Memory B cell (primary cell): Measurements from ENCODE around the gene SLC25A5.
A peak's percentile ranks its signal among the peaks of the same experiment; 100 is the strongest.
"Not testable (repeated sequence)": the region's sequence is repeated elsewhere in the genome, so short reads cannot be mapped to it uniquely, and the experiment has no call there.

Source experiments
- ATAC-seq: fragments of 150-1000 bp; cut with Tn5 transposase; 2 replicates; pipeline ENCODE4 v1.10.0; 2021; ENCODE audit warnings: low read depth, mild to moderate bottlenecking, moderate library complexity
- DNase-seq, 2 donors: peaks; one replicate each; pipeline ENCODE4 v3.0.0; 2022; ENCODE audit warnings: low spot score in 2 of 2
- H3K27ac Mint-ChIP-seq: one replicate; pipeline ENCODE4 v1.8.0; 2022; ENCODE audit warnings: mild to moderate bottlenecking, moderate library complexity, mixed read lengths
- H3K27me3 Mint-ChIP-seq: one replicate; pipeline ENCODE4 v1.8.0; 2022; ENCODE audit warnings: mixed read lengths
- H3K36me3 Mint-ChIP-seq: one replicate; pipeline ENCODE4 v1.8.0; 2022; ENCODE audit warnings: mild to moderate bottlenecking, mixed read lengths
- H3K4me1 Mint-ChIP-seq: one replicate; pipeline ENCODE4 v1.8.0; 2022; ENCODE audit warnings: mixed read lengths
- H3K4me3 Mint-ChIP-seq: one replicate; pipeline ENCODE4 v1.8.0; 2022; ENCODE audit warnings: mild to moderate bottlenecking, moderate library complexity, mixed read lengths
- H3K9me3 Mint-ChIP-seq: one replicate; pipeline ENCODE4 v1.8.0; 2022; ENCODE audit warnings: mixed read lengths

SLC25A5 gene

DNA sequence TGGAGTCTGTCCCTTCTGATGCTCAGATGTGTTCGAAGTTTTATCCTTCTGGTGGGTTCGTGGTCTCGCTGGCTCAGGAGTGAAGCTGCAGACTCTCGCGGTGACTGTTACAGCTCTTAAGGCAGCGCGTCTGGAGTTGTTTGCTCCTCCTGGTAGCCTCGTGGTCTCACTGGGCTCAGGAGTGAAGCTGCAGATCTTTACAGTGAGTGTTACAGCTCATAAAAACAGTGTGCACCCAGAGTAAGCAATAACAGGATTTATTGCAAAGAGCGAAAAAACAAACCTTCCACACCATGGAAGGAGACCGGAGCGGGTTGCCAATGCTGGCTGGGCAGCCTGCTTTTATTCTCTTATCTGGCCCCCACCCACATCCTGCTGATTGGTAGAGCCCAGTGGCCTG lies 18.5 kb downstream of the SLC25A5 start:
- Mint-ChIP-seq H3K27ac (no peak overlapping the region), H3K9me3 (no peaks in the 10 kb centered on the region)

DNA sequence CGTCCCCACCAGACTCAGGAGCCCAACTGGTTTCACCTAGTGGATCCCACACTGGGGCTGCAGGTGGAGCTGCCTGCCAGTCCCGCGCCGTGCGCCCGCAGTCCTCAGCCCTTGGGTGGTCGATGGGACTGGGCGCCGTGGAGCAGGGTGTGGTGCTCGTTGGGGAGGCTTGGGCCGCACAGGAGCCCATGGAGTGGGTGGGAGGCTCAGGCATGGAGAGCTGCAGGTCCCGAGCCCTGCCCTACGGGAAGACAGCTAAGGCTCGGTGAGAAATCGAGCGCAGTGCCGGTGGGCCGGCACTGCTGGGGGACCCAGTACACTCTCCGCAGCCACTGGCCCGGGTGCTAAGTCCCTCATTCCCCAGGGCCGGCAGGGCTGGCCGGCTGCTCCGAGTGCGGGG lies 19.5 kb downstream of the SLC25A5 start:
- not testable (repeated sequence) for H3K4me3 Mint-ChIP-seq, H3K4me1 Mint-ChIP-seq, H3K27ac Mint-ChIP-seq, H3K27me3 Mint-ChIP-seq, H3K36me3 Mint-ChIP-seq, H3K9me3 Mint-ChIP-seq, DNase-seq, ATAC-seq

More for the DNA sequence above, 18.5 kb downstream of the SLC25A5 start:
- H3K4me3 Mint-ChIP-seq = no peak overlapping the region
- no peak for DNase-seq
- no peaks in the 10 kb centered on the region for H3K27me3 Mint-ChIP-seq
- ATAC-seq = no peak
- H3K36me3 Mint-ChIP-seq = no peaks in the 10 kb centered on the region
- peaks cover 4% of the 10 kb centered on the region for H3K4me1 Mint-ChIP-seq

DNA sequence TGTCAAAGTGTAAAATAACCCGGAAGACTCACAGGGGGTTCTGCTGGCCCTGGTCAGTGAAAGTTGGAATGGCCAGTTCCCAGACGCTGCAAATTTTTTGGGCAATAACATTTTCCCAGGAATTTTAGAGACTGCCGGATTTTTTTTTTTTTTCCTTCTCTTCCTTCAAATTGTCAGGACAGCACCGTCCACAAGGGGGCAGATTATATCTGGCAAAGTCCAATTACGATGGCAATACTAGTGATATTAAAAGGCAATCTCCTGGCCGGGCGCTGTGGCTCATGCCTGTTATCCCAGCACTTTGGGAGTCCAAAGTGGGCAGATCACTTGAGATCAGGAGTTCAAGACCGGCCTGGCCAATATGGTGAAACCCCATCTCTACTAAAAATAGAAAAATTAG lies 20.5 kb downstream of the SLC25A5 start:
- Mint-ChIP-seq H3K4me1 (no peaks in the 10 kb centered on the region), H3K27ac (no peak overlapping the region), H3K9me3 (no peaks in the 10 kb centered on the region), H3K27me3 (no peaks in the 10 kb centered on the region), H3K4me3 (no peak overlapping the region), H3K36me3 (no peaks in the 10 kb centered on the region)
- DNase-seq (peak; percentile 18 to 34), ATAC-seq (no peak)

DNA sequence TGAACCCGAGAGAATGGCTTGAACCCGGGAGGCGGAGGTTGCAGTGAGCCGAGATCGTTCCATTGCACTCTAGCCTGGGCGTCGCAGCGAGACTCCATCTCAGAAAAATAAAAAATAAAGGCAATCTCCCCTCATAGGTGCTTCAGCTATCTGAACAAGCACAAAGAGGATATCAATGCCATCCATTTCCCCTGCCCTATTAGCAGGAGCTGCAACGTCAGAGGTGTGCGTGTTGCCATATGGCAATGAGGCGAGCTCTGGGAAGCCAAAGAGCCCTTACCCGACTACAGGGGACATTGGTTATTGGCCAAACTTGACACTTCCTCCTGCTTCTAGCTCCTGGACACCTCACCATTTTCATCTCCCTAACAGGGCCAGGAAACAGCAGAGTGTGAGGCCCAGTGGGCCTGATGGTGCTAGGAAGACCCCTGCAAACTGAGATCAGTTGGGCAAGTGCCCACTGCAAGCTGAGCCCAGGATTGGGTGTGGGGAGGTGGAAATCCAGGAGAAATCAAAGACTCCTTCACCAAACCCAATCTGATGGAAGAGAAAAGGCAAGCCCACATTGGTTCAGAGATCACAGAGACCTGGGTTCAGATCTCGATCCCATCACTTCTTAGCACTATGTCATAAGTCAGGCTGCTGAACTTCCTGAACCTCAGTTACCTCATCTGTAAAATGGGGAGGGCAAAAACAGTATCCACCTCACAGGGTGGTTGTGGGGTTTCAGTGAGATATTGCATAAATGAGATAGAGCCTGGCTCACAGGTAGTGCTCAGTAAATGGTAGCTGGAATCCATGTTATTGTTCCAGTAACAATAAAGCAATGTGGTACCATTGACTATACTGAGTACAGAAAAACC lies 21.2 kb downstream of the SLC25A5 start:
- H3K27ac Mint-ChIP-seq = no peak overlapping the region
- DNase-seq = no peak
- H3K4me3 Mint-ChIP-seq = no peak overlapping the region
- no peaks in the 10 kb centered on the region for H3K4me1 Mint-ChIP-seq
- no peak for ATAC-seq
- no peaks in the 10 kb centered on the region for H3K9me3 Mint-ChIP-seq
- no peaks in the 10 kb centered on the region for H3K27me3 Mint-ChIP-seq
- H3K36me3 Mint-ChIP-seq = no peaks in the 10 kb centered on the region

DNA sequence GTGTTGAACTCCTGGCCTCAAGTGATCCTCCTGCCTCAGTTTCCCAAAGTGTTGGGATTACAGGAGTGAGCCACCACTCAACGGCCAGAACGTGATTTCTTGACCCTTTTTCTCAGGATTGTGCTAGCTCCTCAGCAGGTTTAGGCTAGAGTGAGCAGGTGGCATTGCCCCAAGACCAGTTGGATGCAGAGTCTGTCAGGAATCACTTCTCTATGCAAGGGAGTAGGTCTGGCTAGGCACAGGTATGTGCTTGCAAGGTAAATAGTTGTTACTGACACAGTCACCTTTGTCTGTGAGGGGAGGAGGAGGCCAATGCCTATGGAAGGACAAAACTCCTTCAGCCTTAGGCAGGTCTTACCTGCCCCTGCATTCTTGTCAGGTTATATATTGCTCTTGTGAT lies 24.2 kb downstream of the SLC25A5 start:
- H3K27ac Mint-ChIP-seq = no peak overlapping the region
- H3K36me3 Mint-ChIP-seq = no peaks in the 10 kb centered on the region
- no peak for ATAC-seq
- no peaks in the 10 kb centered on the region for H3K27me3 Mint-ChIP-seq
- H3K9me3 Mint-ChIP-seq = no peaks in the 10 kb centered on the region
- no peak overlapping the region for H3K4me3 Mint-ChIP-seq
- H3K4me1 Mint-ChIP-seq = peaks cover 12% of the 10 kb centered on the region
- no peak for DNase-seq

DNA sequence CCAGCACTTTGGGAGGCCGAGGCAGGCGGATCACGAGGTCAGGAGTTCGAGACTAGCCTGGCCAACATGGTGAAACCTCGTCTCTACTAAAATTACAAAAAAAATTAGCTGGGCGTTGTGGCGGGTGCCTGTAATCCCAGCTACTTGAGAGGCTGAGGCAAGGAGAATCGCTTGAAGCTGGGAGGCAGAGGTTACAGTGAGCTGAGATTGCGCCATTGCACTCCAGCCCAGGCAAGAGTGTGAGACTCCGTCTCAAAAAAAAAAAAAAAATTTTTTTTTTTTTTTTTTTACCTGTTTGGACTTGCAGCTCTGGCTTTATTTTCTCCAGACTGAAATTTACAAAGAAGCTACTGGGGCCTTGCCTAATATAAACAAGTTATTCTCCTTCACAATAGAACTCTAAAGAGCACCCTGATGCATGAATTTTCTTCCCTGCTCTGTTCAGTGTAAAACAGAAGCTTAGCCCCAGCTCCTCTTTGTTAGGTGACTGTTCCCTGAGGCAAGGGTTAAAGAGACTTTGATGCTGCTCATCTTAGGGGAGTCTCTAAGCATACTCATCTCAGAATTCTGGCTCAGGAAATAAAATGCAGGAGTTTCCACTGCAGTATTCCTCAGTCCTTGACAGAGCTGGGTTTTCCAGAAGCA lies 25.7 kb downstream of the SLC25A5 start:
- H3K27ac Mint-ChIP-seq, H3K36me3 Mint-ChIP-seq, ATAC-seq, H3K4me3 Mint-ChIP-seq, H3K9me3 Mint-ChIP-seq, DNase-seq, H3K27me3 Mint-ChIP-seq: not testable (repeated sequence)
- peaks cover 12% of the 10 kb centered on the region for H3K4me1 Mint-ChIP-seq

DNA sequence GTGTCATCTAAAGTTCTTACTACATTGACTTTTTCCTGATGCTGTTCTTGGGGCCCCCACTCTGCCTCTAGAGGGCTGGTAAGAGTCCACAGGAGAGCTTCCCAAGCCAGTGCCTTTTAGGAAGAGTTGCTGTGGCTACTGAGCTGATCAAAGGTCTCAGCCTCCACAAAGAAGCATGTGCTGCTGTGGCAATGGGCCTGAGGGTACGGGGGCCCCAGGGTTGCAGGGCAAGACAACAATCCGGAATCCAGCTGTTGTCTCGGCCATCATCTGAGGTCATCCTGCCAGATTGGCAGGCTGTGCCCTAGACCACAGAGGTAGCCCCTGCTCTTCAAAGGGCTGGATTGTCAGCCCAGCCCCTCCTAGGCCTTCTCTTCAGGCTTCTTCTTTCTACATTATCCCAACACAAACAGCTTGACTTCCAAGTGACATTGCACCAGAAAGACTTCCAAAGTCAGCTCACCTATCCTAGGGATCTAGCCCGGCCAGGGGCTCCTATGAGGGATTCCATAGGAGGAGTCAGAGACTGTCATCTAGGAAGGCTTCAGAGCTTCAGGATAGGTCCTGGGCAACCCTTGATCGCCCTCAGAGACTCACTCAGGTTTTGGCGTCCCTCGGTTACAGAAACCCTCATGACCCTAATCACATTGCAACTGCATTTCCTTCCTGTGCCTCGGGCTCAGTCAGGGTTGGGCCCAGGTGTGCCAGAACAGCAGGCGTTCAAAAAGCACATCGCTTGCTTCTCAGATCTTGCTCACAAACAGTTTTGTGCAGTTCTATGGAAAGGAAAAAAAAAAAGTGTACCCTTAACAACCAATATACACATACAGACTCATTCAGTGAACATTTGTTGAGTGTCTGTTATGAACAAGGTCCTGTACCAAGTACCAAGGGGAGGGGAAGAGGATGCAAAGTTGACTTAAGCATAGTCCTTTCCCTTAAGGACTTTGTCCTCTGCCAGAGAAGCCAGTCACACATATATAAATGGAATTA lies 27.8 kb downstream of the SLC25A5 start:
- DNase-seq (no peak), ATAC-seq (peak; percentile 44)
- Mint-ChIP-seq H3K27ac (no peak overlapping the region), H3K36me3 (no peaks in the 10 kb centered on the region), H3K9me3 (no peaks in the 10 kb centered on the region), H3K4me1 (peaks cover 15% of the 10 kb centered on the region), H3K4me3 (no peak overlapping the region), H3K27me3 (no peaks in the 10 kb centered on the region)

DNA sequence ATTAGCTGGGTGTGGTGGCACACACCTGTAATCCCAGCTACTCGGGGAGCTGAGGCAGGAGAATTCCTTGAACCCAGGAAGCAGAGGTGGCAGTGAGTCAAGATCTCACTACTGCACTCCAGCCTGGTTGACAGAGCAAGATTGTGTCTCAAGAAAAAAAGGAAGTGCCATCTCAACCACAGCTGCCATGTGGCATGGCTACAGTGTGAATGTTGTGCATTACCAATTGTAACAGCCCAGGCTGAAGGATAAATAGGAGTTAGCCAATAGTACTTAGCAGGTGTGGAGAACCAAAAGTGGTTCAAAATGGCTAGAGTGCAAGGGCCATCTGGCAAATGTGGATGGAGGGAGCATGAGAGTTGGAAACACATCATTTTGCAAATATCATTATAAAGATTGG lies 28.9 kb downstream of the SLC25A5 start:
- no peaks in the 10 kb centered on the region for H3K27me3 Mint-ChIP-seq
- no peaks in the 10 kb centered on the region for H3K9me3 Mint-ChIP-seq
- DNase-seq = no peak
- no peak overlapping the region for H3K4me3 Mint-ChIP-seq
- peak; percentile 70 for ATAC-seq
- no peaks in the 10 kb centered on the region for H3K36me3 Mint-ChIP-seq
- peaks cover 16% of the 10 kb centered on the region for H3K4me1 Mint-ChIP-seq
- H3K27ac Mint-ChIP-seq = no peak overlapping the region

DNA sequence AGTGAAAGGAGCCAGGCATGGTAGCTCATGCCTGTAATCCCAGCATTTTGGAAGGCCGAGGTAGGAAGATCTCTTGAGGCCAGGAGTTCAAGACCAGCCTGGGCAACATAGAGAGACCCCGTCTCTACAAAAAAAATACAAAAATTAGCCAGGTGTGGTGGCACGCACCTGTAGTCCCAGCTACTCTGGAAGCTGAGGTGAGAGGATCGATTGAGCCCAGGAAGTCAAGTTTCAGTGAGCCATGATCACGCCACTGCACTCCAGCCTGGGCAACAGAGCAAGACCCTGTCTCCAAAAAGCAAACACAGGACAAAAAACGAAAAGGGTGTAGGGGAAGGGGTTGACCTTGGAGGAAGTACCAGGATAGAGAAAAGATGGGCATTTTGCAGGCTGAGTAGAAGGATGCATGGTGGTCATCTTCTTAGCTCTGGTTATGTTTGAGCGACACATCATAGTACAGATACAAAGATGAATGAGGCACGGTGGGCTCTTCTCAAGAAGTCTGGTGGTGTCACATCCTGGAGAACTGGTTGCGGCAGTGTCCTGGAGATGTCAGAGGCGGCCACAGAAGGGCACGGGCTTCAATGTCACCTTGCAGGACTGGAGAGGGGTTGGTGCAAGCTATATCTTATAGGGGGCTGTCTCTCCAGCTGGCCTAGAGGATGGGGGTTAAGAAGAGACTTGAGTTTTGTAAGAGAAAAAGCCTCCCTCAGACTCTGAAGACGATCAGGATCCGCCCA lies 32.0 kb downstream of the SLC25A5 start:
- ATAC-seq = no peak
- H3K4me1 Mint-ChIP-seq = peaks cover 17% of the 10 kb centered on the region
- H3K27me3 Mint-ChIP-seq = no peaks in the 10 kb centered on the region
- no peak overlapping the region for H3K4me3 Mint-ChIP-seq
- no peaks in the 10 kb centered on the region for H3K36me3 Mint-ChIP-seq
- no peak overlapping the region for H3K27ac Mint-ChIP-seq
- no peaks in the 10 kb centered on the region for H3K9me3 Mint-ChIP-seq
- no peak for DNase-seq

DNA sequence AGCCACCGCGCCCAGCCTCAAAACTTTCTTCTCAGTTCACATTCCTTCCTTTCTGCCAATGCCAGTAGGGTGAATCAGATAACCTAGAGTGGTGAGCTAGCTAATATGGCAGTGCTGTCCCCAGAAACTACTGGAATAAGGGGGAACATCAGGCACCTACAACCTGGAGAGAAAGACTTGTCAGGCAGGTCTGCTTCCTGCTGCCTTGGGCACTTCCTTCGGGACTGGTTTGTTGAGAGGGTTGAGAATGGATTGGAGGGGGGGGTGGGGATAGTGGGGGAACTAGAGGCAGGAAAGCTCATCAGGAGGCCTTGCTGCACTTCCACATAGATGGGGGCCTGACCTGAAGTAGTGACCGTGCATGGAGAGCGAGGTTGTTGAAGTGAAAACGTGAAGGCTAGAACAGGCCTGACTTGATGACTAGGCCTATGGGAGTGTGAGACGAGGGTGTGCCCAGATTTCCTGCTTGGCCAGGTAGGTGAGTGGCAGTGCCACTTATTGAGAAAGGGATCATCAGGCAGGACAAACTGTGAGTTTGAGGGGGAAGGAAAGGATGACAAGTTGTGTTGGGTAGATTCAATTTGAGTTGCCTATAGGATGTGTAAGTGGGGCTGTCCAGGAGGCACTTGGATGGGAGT lies 33.4 kb downstream of the SLC25A5 start:
- Mint-ChIP-seq H3K4me3 (no peak overlapping the region), H3K27ac (no peak overlapping the region), H3K9me3 (no peaks in the 10 kb centered on the region), H3K4me1 (peaks cover 11% of the 10 kb centered on the region), H3K36me3 (no peaks in the 10 kb centered on the region), H3K27me3 (no peaks in the 10 kb centered on the region)
- ATAC-seq (no peak), DNase-seq (no peak)

DNA sequence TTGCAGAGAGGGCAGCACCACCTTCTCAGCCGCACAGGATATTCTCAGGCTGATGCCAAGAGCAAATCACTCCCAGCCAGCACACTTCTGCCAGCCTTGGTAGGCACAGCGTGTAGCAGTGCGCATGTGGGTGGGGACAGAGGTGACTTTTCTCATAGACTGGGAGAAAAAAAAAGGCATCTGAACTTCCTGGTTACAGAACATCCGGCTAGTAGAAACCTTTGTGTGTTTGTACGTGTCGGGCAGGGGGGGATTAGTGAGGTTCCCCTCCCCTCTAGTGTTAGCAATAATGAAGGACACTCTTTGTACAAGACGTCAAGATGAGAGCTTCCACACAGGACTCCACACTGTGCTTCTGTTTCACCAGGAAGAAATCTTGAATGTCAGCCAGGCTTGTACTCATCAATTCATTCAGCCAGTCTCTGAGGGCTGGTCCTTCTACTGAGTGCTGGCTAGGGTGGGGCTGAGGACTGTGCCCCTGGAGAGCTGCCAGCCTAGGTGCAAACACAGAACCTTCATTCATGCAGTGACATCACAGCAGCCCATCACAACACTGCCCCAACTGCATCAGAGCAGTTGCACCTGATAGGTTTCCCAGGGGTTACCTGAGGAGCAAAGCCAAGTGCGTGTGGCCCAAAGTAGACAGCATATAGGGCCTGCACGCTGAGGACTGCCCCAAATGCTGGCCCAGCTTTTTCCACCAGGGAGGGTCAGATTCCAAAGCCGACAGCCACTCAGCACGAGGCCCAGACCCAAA lies 34.7 kb downstream of the SLC25A5 start:
- H3K4me3 Mint-ChIP-seq = no peak overlapping the region
- H3K9me3 Mint-ChIP-seq = no peaks in the 10 kb centered on the region
- H3K27ac Mint-ChIP-seq = no peak overlapping the region
- no peak for ATAC-seq
- no peaks in the 10 kb centered on the region for H3K36me3 Mint-ChIP-seq
- DNase-seq = no peak
- H3K4me1 Mint-ChIP-seq = peaks cover 5% of the 10 kb centered on the region
- no peaks in the 10 kb centered on the region for H3K27me3 Mint-ChIP-seq

DNA sequence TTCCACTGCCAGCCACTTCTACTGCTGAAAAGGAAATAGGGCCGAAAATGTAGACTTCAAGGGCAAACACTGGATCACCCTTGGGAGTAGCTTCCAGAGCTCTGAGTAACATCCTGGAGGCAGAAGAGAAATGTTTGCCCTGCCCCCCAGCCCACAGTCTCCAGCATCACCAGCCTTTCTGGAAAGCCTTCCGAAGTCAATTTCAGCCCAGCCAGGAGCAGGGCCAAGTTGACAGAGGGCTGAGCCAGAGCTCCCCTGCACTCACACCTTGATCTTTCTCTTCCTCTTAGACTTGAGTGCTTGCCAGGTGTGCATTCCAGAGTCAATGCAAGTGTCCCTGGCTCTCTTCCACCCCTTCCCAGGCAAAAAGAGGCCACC lies 35.2 kb downstream of the SLC25A5 start:
- DNase-seq (no peak), ATAC-seq (no peak)
- H3K36me3 Mint-ChIP-seq = no peaks in the 10 kb centered on the region
- no peaks in the 10 kb centered on the region for H3K9me3 Mint-ChIP-seq
- H3K27me3 Mint-ChIP-seq = no peaks in the 10 kb centered on the region
- no peak overlapping the region for H3K27ac Mint-ChIP-seq
- H3K4me1 Mint-ChIP-seq = peaks cover 5% of the 10 kb centered on the region
- no peak overlapping the region for H3K4me3 Mint-ChIP-seq
